Inferior parietal cortex (tissue), 1 donor: ENCODE data around the gene SPACA4.
A peak's percentile ranks its signal among the peaks of the same experiment; 100 is the strongest.
"Not testable (repeated sequence)": the region's sequence is repeated elsewhere in the genome, so short reads cannot be mapped to it uniquely, and the experiment has no call there.

Experiments
- DNase-seq: peaks from one replicate; pipeline ENCODE4 v3.0.0-alpha.2; 2016; ENCODE audit errors: extremely low spot score

Gene SPACA4

DNA sequence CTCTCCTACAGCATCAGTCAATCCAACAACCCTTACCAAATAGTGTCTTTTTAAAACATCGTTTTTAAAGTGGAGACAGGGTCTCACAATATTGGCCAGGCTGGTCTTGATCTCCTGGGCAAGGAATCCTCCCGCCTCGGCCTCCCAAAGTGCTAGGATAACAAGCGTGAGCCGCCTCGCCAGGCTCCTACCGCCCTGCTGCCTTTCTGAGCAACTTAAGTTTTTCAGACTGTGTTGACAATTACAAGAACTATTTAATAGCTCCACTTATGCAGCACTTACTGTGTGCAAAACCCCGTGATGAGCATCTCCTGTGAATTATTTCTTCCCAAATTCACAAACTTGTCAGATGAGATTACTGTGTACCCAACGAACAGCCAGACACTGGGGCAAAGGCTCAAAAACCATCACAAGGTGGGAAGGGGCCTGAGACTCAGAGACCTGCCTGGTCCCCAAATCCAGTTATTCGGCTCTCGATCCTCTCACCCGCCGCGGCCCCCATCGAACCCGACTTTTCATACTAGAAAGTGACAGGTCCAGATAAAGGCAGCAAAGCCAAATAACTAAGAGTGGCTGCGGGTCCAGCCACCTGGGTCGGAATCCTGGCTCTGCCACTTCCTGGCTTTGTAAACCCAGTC is 11.9 kb downstream of the SPACA4 start:
- no peak for DNase-seq

- DNase-seq = peak; percentile 98
Observed at GRCh38 chr19:48618916-48619691, 12.6 kb downstream of the SPACA4 start, which contains the start of the genes RPL18 and SPHK2. RPL18 (minus strand) TSS chr19:48619178; CDS start chr19:48619143, 35 bp downstream. SPHK2 (plus strand) TSS chr19:48619506; CDS start chr19:48620515, 1,009 bp downstream.

- no peak for DNase-seq
Observed at GRCh38 chr19:48619692-48620585, 13.4 kb downstream of the SPACA4 start.

DNA sequence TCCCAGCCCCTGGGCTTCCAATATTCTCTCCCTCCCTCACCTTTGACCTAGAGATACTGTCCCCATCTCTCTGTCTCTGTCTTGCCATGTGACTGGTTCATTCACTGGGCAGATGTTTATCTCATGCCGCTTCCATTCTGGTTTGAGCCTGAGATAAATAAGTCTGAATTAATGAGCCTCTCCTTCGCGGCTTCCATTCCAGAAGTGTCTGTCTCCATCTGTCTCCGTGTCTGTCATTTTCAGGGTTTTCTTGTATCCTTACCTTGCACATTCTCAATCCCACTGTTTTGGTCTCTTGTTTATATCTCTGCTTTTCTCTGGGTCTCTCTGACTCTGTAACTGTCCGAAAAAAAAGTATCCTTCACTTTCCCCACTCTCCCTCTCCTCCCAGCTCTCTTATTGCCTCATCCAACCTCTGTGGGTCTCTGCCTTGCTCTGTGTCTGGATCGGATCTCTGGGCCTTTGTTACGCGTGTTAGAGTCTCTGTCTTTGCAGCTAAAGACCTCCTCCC is 17.1 kb downstream of the SPACA4 start:
- DNase-seq = no peak

DNA sequence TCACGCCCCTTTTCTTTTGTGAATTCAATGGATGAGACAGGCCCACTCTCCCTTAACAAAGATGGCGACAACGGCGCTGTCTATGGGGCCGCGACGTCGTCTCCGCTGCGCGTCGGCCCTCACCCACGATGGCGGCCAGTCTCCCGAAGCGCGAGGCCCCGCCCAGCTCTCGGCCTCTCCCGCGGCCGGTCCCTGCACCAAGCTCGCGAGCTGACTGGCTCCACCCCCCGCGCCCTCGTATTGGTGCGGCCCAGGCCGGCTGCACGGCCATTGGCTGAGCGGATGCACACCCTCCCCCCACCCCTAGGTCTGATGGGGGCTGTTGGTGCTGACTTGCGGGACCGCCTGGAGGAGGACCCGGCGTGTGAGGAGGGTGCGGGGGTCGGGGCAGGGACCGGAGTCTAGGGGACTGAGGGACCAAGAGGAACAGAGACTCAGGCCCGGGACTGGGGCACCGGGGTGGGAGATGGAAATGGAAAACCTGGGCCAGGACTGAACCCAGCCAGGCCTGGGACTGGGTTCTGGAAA is 17.6 kb downstream of the SPACA4 start:
- DNase-seq = peak; percentile 96

GRCh38 chr19:48624791-48625723 is 18.5 kb downstream of the SPACA4 start:
- DNase-seq = no peak

- no peak for DNase-seq
Observed at GRCh38 chr19:48625891-48626327, 19.4 kb downstream of the SPACA4 start.

DNA sequence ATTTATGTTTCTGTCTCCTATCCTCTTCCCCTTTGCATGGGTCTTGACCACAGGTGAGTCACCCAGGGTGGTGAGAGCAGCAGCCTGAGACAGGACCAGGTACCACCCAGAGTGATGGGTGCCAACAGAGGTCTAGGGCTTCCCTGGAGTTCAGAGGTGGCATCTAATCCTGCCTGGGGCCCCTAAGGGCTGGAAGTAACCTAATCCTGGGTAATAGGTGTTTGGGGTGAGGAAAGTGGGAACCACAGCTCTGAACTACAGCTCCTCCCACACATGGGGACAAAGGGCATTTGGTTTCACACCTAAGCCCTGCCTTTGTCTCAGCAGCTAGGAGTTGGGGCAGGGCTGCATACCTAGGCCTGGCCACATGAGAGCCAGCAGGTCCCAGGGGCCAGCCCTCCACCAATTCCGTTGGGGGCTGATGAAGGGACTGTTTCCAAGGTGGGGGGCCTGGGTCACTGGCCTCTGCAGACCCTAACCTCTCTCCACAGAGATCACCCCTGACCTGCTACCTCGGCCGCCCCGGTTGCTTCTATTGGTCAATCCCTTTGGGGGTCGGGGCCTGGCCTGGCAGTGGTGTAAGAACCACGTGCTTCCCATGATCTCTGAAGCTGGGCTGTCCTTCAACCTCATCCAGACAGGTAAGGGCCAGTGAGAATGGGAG is 20.8 kb downstream of the SPACA4 start:
- no peak for DNase-seq

GRCh38 chr19:48627865-48628314 is 21.3 kb downstream of the SPACA4 start:
- no peak for DNase-seq

GRCh38 chr19:48628486-48629296 is 22.1 kb downstream of the SPACA4 start:
- no peak for DNase-seq

DNA sequence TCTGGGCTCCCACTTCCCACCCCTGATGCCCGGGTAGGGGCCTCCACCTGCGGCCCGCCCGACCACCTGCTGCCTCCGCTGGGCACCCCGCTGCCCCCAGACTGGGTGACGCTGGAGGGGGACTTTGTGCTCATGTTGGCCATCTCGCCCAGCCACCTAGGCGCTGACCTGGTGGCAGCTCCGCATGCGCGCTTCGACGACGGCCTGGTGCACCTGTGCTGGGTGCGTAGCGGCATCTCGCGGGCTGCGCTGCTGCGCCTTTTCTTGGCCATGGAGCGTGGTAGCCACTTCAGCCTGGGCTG is 22.7 kb downstream of the SPACA4 start:
- DNase-seq = no peak

DNA sequence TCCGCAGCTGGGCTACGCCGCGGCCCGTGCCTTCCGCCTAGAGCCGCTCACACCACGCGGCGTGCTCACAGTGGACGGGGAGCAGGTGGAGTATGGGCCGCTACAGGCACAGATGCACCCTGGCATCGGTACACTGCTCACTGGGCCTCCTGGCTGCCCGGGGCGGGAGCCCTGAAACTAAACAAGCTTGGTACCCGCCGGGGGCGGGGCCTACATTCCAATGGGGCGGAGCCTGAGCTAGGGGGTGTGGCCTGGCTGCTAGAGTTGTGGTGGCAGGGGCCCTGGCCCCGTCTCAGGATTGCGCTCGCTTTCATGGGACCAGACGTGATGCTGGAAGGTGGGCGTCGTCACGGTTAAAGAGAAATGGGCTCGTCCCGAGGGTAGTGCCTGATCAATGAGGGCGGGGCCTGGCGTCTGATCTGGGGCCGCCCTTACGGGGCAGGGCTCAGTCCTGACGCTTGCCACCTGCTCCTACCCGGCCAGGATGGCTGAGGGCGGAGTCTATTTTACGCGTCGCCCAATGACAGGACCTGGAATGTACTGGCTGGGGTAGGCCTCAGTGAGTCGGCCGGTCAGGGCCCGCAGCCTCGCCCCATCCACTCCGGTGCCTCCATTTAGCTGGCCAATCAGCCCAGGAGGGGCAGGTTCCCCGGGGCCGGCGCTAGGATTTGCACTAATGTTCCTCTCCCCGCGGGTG is 23.2 kb downstream of the SPACA4 start:
- DNase-seq = no peak

DNA sequence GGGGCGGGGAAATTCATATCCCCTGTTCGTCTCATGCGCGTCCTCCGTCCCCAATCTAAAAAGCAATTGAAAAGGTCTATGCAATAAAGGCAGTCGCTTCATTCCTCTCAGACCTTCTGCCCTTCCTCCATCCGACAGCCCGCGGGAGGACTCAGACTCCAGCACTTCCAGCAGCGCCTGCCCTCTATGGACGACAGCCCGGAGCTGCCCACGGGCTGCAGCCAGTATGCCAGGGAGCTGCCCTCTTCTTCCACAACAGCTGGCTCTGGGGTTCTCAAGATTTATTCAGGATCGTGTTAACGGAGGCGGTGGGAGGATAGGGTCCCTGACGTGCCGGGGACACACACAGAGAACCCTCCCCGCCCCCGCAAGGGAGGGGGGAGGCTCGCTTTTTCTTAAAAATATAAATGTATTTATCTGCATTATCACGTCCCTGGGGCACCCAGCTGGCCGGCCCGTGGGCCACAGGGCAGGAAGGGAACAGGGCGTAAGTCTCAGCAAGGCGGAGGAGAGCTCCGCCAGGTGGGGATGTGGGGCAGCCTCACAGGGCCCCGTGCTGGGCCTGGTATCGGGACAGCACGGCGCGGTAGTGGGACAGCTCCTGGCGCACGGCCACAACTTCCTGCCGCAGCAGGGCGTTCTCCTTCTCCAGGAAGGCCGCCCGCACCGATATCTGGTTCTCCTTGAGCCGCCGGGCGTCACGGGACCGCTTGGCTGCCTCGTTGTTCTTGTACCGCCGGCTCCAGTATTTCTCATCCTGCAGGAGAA is 23.9 kb downstream of the SPACA4 start:
- no peak for DNase-seq

DNA sequence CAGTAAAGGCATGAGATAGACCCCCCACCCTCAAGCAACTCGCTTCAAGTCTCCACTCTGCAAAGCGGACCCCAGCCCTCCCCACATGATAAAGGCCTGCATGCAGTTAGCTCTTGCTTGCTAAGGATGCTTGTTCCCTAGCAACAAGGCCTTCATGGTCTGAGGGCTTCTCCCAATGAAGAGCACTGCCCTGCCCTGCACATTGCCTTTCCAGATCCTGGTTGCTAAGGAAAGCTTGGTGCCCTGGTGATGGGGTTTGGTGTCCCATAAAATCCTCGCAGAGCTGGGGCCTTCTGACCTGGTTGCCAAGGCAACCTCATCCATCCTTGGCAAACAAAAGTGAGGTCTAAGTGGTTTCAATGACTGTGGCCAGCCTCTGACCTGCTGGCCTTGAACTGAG is 24.7 kb downstream of the SPACA4 start:
- DNase-seq = no peak

DNA sequence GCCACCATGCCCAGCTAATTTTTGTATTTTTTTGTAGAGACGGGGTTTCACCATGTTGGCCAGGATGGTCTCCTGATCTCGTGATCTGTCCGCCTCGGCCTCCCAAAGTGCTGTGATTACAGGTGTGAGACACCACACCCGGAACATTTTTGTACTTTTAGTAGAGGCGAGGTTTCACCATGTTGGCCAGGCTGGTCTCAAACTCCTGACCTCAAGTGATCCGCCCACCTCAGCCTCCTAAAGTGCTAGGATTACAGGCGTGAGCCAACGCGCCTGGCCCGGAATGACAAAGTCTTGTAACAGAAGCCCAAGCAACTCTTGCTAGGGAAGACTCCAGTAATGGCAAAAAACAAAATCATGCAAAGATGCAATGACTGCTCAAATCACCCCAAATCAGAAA is 25.7 kb downstream of the SPACA4 start:
- DNase-seq = not testable (repeated sequence)

- DNase-seq = no peak
Observed at GRCh38 chr19:48632692-48633147, 26.2 kb downstream of the SPACA4 start.

DNA sequence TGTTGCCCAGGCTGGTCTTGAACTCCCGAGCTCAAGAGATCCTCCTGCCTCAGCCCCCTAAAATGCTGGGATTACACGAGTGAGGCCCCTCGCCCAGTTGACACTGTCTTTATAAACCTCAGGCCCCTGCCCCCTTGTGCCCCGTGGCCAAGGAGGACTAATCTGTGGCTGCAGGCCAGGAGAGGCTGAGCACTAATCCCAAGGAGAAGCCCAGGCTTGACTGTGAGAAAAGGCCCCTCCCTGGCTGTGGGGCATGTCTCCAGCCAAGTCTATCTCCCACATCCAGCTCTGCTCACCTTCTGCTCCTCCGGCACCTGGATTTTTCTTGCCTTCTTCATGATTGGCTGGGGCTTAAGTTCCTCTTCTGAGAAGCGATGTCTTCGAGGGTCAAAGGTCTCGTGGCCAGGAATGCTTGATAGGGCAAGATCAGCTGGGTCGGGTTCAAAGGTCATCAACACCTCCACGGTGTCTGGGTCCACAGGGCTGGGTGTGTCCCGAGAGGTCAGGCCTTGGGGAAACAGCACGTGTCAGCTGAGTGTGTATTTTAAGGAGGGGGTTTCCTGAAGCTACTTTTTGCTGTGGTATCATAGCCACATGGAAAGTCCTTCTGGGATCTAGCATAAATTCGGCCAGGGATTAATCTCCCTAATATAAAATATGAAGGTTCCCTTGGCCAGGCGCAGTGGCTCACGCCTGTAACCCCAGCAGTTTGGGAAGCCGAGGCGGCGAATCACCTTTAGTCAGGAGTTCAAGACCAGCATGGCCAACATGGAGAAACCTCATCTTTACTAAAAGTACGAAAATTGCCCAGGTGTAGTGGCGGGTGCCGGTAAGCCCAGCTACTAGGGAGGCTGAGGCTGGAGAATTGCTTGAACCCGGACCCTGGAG is 26.9 kb downstream of the SPACA4 start:
- no peak for DNase-seq
